A549 (cell line): ENCODE measurements around the gene PANK2. TPM values are rescaled to one million over a fixed set of nuclear protein-coding genes. Genes with fewer than 3 reads are reported as not detected.

ENCODE experiments used
- ATAC-seq, 2 experiments: fragments of 200-7000 bp in 1 of 2; fragments of >200 bp in 1 of 2; cut with Nextera tagmentation in 1 of 2; cut with Tn5 transposase in 1 of 2; 3 replicates each; pipeline versions ENCODE4 v1.8.0 to v1.9.1; 2018 to 2020; ENCODE audit warnings: mild to moderate bottlenecking in 1 of 2, moderate library complexity in 1 of 2
- CTCF ChIA-PET: fragments of 300-600 bp; sonication (Branson Sonifier 250); formaldehyde crosslinking; extraction: SDS; loops from one replicate; lab custom pipeline; 2021; ENCODE audit warnings: antibody characterized with exemption, inconsistent platforms; lab: Yijun Ruan, JAX
- POLR2A ChIA-PET: fragments of 350-600 bp; formaldehyde crosslinking; extraction: SDS; loops from one replicate; lab custom pipeline; 2021; ENCODE audit warnings: antibody characterized with exemption, inconsistent platforms; lab: Yijun Ruan, JAX
- DNase-seq, 2 experiments: peaks; one replicate each; pipeline versions ENCODE4 v3.0.0 to v3.0.0-alpha.2; 2011 to 2016; ENCODE audit warnings: low read depth in 1 of 2, low spot score in 1 of 2
- FAIRE-seq: peaks from 2 replicates; lab custom pipeline; 2011; peaks lifted over from hg19 to GRCh38; lab: Jason Lieb, UNC
- H3K27ac ChIP-seq, 2 experiments: fragments of >200 bp; sonication (Bioruptor Twin); formaldehyde crosslinking; 3 replicates each; pipeline ENCODE4 v1.5.1; 2016 to 2017
- H3K4me1 ChIP-seq: fragments of >200 bp; sonication (Bioruptor Twin); formaldehyde crosslinking; 3 replicates; pipeline ENCODE4 v1.6.1; 2016
- H3K4me2 ChIP-seq: fragments of >200 bp; sonication (Bioruptor Twin); formaldehyde crosslinking; 3 replicates; pipeline ENCODE4 v1.6.1; 2016
- H3K4me3 ChIP-seq: fragments of >200 bp; sonication (Bioruptor Twin); formaldehyde crosslinking; 3 replicates; pipeline ENCODE4 v1.5.1; 2016
- H3K9me3 ChIP-seq: fragments of >200 bp; sonication (Bioruptor Twin); formaldehyde crosslinking; 3 replicates; pipeline ENCODE4 v1.6.1; 2016
- CBX8 ChIP-seq: fragments of 200-600 bp; sonication (generic); IDR thresholded peaks from 2 replicates; pipeline ENCODE4 v1.6.1; 2016
- CEBPB ChIP-seq, 2 experiments: fragments of >200 bp in 1 of 2; sonication (Bioruptor Twin) in 1 of 2; formaldehyde crosslinking in 1 of 2; IDR thresholded peaks; 2 replicates each; pipeline ENCODE4 v1.6.1; 2012 to 2016
- CHD2 ChIP-seq: fragments of 150-350 bp; IDR thresholded peaks from 2 replicates; pipeline ENCODE4 v1.6.1; 2014; ENCODE audit warnings: low read length; ENCODE audit not compliant: partially characterized antibody
- CHD4 ChIP-seq: fragments of 200-600 bp; sonication (generic); IDR thresholded peaks from 2 replicates; pipeline ENCODE4 v1.6.1; 2016; ENCODE audit warnings: antibody characterized with exemption, mild to moderate bottlenecking, borderline replicate concordance
- EHF ChIP-seq: fragments of 250-450 bp; sonication (Bioruptor Pico); IDR thresholded peaks from 2 replicates; pipeline ENCODE4 v1.5.0; 2020; ENCODE audit warnings: mild to moderate bottlenecking
- ESRRA ChIP-seq: fragments of 150-350 bp; IDR thresholded peaks from 2 replicates; pipeline ENCODE4 v1.6.1; 2014; ENCODE audit warnings: mild to moderate bottlenecking, low read length, borderline replicate concordance
- FOXS1 ChIP-seq: fragments of 250-450 bp; sonication (Bioruptor Pico); IDR thresholded peaks from 2 replicates; pipeline ENCODE4 v1.5.0; 2020; ENCODE audit warnings: mild to moderate bottlenecking, moderate library complexity
- GATA3 ChIP-seq: IDR thresholded peaks from 2 replicates; pipeline ENCODE4 v1.6.1; 2012; ENCODE audit warnings: borderline replicate concordance
- HOXB13 ChIP-seq: fragments of 250-450 bp; sonication (Bioruptor Pico); IDR thresholded peaks from 2 replicates; pipeline ENCODE4 v1.5.0; 2020; ENCODE audit warnings: low read depth, mild to moderate bottlenecking, moderate library complexity
- HOXB5 ChIP-seq: fragments of 250-450 bp; sonication (Bioruptor Pico); IDR thresholded peaks from 2 replicates; pipeline ENCODE4 v1.5.0; 2020; ENCODE audit warnings: mild to moderate bottlenecking, moderate library complexity
- NFE2L2 ChIP-seq: fragments of 150-350 bp; conservative IDR thresholded peaks from 2 replicates; pipeline ENCODE4 v1.6.1; 2014; ENCODE audit warnings: low read length
- NPAS2 ChIP-seq: fragments of 250-450 bp; sonication (Bioruptor Pico); IDR thresholded peaks from 2 replicates; pipeline ENCODE4 v1.8.0; 2022; ENCODE audit warnings: mild to moderate bottlenecking, moderate library complexity, borderline replicate concordance
- NR3C1 ChIP-seq: fragments of >200 bp; sonication (Bioruptor Twin); formaldehyde crosslinking; IDR thresholded peaks from 3 replicates; pipeline ENCODE4 v1.6.1; 2017
- RAD21 ChIP-seq, 2 experiments: fragments of >200 bp in 1 of 2; sonication (Bioruptor Twin) in 1 of 2; formaldehyde crosslinking in 1 of 2; IDR thresholded peaks in 1 of 2; conservative IDR thresholded peaks in 1 of 2; 2 replicates in 1 of 2; 3 replicates in 1 of 2; pipeline ENCODE4 v1.6.1; 2012 to 2018; ENCODE audit warnings: inconsistent platforms in 1 of 2
- RCOR1 ChIP-seq: fragments of 150-350 bp; IDR thresholded peaks from 2 replicates; pipeline ENCODE4 v1.6.1; 2014; ENCODE audit warnings: antibody characterized with exemption, low read length, low read depth
- SMC3 ChIP-seq: fragments of >200 bp; sonication (Bioruptor Twin); formaldehyde crosslinking; IDR thresholded peaks from 3 replicates; pipeline ENCODE4 v1.6.1; 2018; ENCODE audit warnings: inconsistent platforms
- SREBF2 ChIP-seq: fragments of 450-650 bp; IDR thresholded peaks from 2 replicates; pipeline ENCODE4 v1.6.1; 2014; ENCODE audit warnings: mild to moderate bottlenecking, moderate library complexity
- TFCP2L1 ChIP-seq: fragments of 250-450 bp; sonication (Bioruptor Pico); IDR thresholded peaks from 2 replicates; pipeline ENCODE4 v1.5.0; 2021; ENCODE audit warnings: mild to moderate bottlenecking
- WGBS: methylation state at CpG from one replicate; pipeline ENCODE4 v1.1.6; 2017; ENCODE audit errors: missing lambda C conversion rate; 5-methylcytosine and 5-hydroxymethylcytosine counted together
- polyA plus RNA-seq, 4 experiments: library from polyadenylated mRNA; depleted of rRNA in 3 of 4; stranded (reverse); fragments of >200 nt; fragmentation: RNase III in 1 of 4; extraction: RNeasy Plus Mini Kit Qiagen cat#74134 plus additional on column Dnase treatment in 1 of 4; gene quantifications; 2 replicates in 3 of 4; 3 replicates in 1 of 4; pipeline ENCODE4 v1.2.3, GENCODE V29; 2011 to 2017
- TF ChIP-seq, protein P1 (sequence below): IDR thresholded peaks from 2 replicates; pipeline ENCODE4 v1.6.1; 2012
- TF ChIP-seq, protein P2 (sequence below): fragments of 450-650 bp; IDR thresholded peaks from 2 replicates; pipeline ENCODE4 v1.6.1; 2014; ENCODE audit warnings: antibody characterized with exemption
- TF ChIP-seq, protein P3 (sequence below): IDR thresholded peaks from 2 replicates; pipeline ENCODE4 v1.6.1; 2012; ENCODE audit warnings: low read depth, borderline replicate concordance
- TF ChIP-seq, protein P4 (sequence below): fragments of 150-350 bp; IDR thresholded peaks from 2 replicates; pipeline ENCODE4 v1.6.1; 2014; ENCODE audit warnings: low read depth, mild to moderate bottlenecking, low read length

PANK2 gene
- polyA plus RNA-seq, 2 of the 4 experiments (the other 2 are of a cell fraction), result 44.6 to 45.9 TPM

DNA sequence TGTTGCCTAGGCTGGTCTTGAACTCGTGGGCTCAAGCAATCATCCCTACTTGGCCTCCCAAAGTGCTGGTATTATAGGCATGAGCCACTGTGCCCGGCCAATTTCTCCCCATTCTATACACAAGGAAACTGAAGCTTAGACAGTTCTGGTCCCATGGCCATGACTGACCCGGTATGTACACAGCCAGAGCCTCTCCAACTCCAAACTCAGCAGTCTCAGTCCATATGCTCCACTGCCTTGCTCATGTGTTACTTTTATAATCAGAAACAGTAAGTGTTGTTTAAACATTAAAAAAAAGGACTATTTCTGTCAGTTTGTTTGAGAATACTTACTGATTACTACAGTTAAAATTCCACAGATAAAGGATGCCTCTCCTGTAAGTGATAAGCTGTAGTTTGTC lies 75.5 kb downstream of the PANK2 start:
- DNase-seq, result no peak
- CTCF ChIA-PET, result interaction anchor here (1.2 to 1.4 kb wide), 2 partner anchors 8 to 10 kb away, joined by 3 to 5 read pairs; no protein-coding TSS in a partner anchor
- no peaks in the 10 kb centered on the region for H3K4me1 ChIP-seq
- POLR2A ChIA-PET, result interaction anchor here (0.7 kb wide), 1 partner anchor 8 kb away, joined by 4 read pairs; no protein-coding TSS in a partner anchor
- ATAC-seq, result no peak
- TF ChIP-seq NR3C1, result no peak
- TF ChIP-seq HOXB13 (CRISPR knock-in tag), result no peak
- no peak for TF ChIP-seq NPAS2 (CRISPR knock-in tag)
- no peak for TF ChIP-seq TFCP2L1 (CRISPR knock-in tag)
- TF ChIP-seq FOXS1 (CRISPR knock-in tag), result no peak
- TF ChIP-seq, protein P1, sequence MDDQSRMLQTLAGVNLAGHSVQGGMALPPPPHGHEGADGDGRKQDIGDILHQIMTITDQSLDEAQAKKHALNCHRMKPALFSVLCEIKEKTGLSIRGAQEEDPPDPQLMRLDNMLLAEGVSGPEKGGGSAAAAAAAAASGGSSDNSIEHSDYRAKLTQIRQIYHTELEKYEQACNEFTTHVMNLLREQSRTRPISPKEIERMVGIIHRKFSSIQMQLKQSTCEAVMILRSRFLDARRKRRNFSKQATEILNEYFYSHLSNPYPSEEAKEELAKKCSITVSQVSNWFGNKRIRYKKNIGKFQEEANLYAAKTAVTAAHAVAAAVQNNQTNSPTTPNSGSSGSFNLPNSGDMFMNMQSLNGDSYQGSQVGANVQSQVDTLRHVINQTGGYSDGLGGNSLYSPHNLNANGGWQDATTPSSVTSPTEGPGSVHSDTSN, result no peak
- TF ChIP-seq RAD21 (conservative IDR thresholded peaks at IDR 0.05 in 1 of 2, IDR thresholded peaks at IDR 0.05 in 1 of 2), result no peak
- no peak for TF ChIP-seq NFE2L2
- TF ChIP-seq SREBF2, result no peak
- TF ChIP-seq, protein P2, sequence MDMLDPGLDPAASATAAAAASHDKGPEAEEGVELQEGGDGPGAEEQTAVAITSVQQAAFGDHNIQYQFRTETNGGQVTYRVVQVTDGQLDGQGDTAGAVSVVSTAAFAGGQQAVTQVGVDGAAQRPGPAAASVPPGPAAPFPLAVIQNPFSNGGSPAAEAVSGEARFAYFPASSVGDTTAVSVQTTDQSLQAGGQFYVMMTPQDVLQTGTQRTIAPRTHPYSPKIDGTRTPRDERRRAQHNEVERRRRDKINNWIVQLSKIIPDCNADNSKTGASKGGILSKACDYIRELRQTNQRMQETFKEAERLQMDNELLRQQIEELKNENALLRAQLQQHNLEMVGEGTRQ, result no peak
- no peak for TF ChIP-seq HOXB5 (CRISPR knock-in tag)
- TF ChIP-seq CHD2, result no peak
- no peak for TF ChIP-seq RCOR1
- 42% methylated on average over 3 of the region's 3 CpGs for WGBS
- H3K4me2 ChIP-seq, result no peak overlapping the region
- no peak overlapping the region for H3K4me3 ChIP-seq
- H3K9me3 ChIP-seq, result no peaks in the 10 kb centered on the region
- H3K27ac ChIP-seq, result no peak overlapping the region
- FAIRE-seq, result no peak

DNA sequence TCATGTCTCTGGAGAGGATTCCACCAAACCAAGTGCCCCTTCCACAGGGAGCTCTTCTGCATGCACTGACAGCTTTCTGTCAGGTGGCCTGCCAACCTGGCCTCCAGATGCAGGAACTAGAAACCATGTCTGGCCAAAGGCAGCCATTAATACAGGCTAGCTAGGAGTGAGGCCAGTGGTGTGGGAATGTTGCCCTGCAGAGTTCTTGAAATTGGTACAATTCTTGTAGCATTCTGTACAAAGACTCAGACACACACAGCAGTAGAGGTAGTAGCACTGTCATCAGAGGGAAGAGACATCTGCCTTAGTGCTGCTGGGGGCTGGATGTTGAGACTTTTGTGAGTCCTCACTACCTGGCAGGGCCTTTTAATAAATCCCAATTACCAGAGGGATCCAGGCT lies 77.4 kb downstream of the PANK2 start:
- no peak overlapping the region for H3K4me2 ChIP-seq
- no peak overlapping the region for H3K4me3 ChIP-seq
- ATAC-seq (no peak), FAIRE-seq (no peak), DNase-seq (no peak)
- H3K9me3 ChIP-seq, result no peaks in the 10 kb centered on the region
- TF ChIP-seq CBX8 (no peak), GATA3 (no peak), SREBF2 (no peak), NPAS2 (CRISPR knock-in tag) (no peak), ESRRA (no peak), SMC3 (no peak), CHD4 (no peak), RAD21 (conservative IDR thresholded peaks at IDR 0.05 in 1 of 2, IDR thresholded peaks at IDR 0.05 in 1 of 2) (no peak), NR3C1 (no peak), EHF (no peak), CEBPB (IDR thresholded peaks at IDR 0.05) (no peak)
- TF ChIP-seq, protein P3, sequence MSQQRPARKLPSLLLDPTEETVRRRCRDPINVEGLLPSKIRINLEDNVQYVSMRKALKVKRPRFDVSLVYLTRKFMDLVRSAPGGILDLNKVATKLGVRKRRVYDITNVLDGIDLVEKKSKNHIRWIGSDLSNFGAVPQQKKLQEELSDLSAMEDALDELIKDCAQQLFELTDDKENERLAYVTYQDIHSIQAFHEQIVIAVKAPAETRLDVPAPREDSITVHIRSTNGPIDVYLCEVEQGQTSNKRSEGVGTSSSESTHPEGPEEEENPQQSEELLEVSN, result no peak
- TF ChIP-seq, protein P4, sequence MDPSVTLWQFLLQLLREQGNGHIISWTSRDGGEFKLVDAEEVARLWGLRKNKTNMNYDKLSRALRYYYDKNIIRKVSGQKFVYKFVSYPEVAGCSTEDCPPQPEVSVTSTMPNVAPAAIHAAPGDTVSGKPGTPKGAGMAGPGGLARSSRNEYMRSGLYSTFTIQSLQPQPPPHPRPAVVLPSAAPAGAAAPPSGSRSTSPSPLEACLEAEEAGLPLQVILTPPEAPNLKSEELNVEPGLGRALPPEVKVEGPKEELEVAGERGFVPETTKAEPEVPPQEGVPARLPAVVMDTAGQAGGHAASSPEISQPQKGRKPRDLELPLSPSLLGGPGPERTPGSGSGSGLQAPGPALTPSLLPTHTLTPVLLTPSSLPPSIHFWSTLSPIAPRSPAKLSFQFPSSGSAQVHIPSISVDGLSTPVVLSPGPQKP, result no peak
- CTCF ChIA-PET, result interaction anchor here (0.8 to 1.5 kb wide), 2 partner anchors 102 to 106 kb away, joined by 5 to 6 read pairs; no protein-coding TSS in a partner anchor
- POLR2A ChIA-PET, result interaction anchor here (0.6 kb wide), 1 partner anchor 36 kb away, joined by 3 read pairs; no protein-coding TSS in a partner anchor
- H3K4me1 ChIP-seq, result no peaks in the 10 kb centered on the region
- H3K27ac ChIP-seq, result no peak overlapping the region
